PFSK-1 (cell line): ENCODE data around the gene NEK2.

Experiments used
- FOXP2 ChIP-seq: optimal IDR thresholded peaks from 2 replicates; pipeline ENCODE3; 2011; ENCODE audit warnings: borderline replicate concordance, control low read depth, inconsistent platforms; ENCODE audit not compliant: insufficient read depth; ENCODE audit errors: extremely low read length, extremely low read depth
- POLR2AphosphoS5 ChIP-seq: IDR thresholded peaks from 2 replicates; pipeline ENCODE4 v1.6.1; 2012; ENCODE audit warnings: low read depth, mild to moderate bottlenecking, control low read depth, low read length, moderate library complexity
- SIN3A ChIP-seq: IDR thresholded peaks from 2 replicates; pipeline ENCODE4 v1.6.1; 2012; ENCODE audit warnings: mild to moderate bottlenecking, low read length, moderate library complexity, borderline replicate concordance; ENCODE audit not compliant: insufficient read depth

- TF ChIP-seq SIN3A (no peak), POLR2AphosphoS5 (no peak), FOXP2 (no peak)
Measured at GRCh38 chr1:211648980-211649934, 26.2 kb downstream of the NEK2 start.
